Fibroblast of skin of right biceps (primary cell): ENCODE results near the gene SOCS4.
"Not testable (repeated sequence)": the region's sequence is repeated elsewhere in the genome, so short reads cannot be mapped to it uniquely, and the experiment has no call there.

Experiments
- DNase-seq: peaks from one replicate; pipeline ENCODE4 v3.0.0-alpha.2; 2013

The SOCS4 gene, protein sequence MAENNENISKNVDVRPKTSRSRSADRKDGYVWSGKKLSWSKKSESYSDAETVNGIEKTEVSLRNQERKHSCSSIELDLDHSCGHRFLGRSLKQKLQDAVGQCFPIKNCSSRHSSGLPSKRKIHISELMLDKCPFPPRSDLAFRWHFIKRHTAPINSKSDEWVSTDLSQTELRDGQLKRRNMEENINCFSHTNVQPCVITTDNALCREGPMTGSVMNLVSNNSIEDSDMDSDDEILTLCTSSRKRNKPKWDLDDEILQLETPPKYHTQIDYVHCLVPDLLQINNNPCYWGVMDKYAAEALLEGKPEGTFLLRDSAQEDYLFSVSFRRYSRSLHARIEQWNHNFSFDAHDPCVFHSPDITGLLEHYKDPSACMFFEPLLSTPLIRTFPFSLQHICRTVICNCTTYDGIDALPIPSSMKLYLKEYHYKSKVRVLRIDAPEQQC

DNA sequence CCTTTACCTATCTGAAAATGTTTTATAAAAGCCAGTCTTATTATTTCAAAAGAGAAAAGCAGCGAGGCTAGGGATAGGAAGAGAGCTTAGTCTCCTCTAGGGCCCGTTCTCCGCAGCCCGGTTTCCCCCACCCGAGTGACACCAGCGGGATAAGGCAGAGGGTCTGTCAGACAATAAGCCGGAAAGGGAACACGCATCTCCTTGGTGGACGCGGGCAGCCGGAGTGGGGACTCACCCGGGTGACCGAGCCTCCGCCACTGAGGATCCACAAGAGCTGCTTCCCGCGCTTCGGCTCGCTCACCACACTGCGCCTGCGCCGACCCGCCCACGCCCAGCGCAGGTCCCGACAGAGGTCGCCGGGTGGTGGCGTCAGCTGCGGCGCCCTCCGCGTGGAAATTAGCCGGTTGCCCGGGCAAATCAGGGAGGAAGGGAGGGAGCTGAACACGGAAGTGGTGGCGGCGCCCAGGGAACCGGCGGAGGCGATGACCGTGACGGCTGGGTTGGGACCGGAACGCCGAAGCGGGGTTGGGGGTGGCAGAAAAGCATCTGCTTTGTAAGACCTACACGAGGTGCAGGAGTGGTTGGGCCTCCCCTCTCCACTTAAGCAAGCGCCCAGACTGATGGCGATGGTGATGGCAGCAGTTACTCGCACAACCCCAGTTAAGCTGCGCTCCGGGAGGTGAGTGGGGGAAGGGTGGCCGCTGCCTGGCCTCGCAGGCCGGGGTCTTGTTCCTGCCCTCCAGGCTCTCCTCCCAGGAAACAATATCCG is at the start of gene SOCS4, which contains the start of gene WDHD1:
Gene SOCS4, plus strand, starts transcription at position 444 of the 769 bp plus-strand sequence. CDS start 15,806 bp downstream, outside the sequence.
Gene WDHD1, minus strand, starts transcription at position 307 of the 769 bp plus-strand sequence. CDS start 312 bp downstream, outside the sequence.
- DNase-seq = peak; percentile 93

DNA sequence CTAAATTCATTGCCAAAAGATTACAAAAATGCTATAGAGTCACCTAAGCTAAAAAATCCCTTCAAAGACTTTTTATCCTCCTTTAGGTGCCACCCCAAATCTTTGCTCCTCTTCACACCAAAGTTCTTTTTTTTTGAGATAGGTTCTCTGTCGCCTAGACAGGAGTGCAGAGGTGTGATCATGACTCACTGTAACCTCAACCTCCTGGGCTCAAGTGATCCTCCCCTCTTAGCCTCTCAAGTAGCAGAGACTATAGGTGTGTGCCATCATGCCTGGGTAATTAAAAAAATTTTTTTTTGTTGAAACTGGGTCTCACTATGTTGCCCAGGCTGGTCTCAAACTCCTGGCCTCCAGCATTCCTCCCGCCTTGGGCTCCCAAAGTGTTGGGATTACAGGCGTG is 48.0 kb upstream of the SOCS4 start:
- no peak for DNase-seq

DNA sequence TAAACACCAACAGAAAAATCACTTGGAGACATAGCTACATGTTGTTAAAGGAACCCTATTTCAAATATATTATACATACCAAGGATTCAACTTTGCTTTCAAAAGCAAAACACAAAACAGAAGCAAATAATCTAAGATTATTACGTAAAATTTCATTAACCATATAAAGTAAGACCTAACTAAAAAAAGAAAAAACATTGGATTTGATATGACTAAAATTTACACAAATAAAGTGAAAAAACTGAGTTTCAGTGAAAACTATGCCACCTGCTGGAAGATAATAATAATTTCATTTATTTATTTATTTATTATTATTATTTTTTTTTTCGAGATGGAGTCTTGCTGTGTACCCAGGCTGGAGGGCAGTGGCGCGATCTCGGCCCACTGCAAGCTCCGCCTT is 45.3 kb upstream of the SOCS4 start:
- peak; percentile 24 for DNase-seq

DNA sequence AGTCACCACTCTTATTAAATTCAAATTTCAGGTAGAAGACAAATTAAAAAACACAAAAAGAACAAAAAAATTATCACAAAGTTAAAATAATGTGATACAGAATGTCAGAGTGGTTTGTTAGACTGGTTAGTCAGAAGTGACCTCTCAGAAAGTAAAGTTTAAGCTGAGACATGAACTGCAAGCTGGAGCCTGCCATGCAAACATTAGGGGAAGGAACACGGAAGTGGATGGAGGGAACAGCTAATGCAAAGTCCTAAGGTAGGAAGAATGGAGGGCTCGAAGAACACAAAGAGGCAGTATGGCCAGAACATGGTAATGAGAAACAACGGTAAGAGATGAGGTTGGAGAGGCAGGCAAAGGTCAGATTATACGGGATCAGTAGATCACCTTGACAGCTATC is 41.9 kb upstream of the SOCS4 start:
- no peak for DNase-seq

DNA sequence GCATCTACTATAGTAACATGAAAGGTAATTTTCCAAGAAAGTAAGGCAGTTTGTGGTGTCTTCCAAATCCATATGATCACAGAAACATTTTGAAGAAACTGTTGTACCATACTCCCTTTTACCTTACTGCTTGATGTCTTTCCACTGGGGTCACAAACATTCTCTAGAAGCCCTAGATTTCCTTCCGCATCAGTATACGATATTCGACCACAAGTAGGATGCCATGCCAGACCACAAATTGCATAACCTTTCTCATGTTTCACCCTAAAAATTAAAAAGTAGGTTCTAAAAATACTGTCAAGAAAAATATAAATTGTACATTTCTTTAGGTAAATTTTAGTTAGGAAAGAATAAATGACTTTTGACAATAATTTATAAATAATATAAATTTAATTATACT is 26.7 kb upstream of the SOCS4 start:
- no peak for DNase-seq

DNA sequence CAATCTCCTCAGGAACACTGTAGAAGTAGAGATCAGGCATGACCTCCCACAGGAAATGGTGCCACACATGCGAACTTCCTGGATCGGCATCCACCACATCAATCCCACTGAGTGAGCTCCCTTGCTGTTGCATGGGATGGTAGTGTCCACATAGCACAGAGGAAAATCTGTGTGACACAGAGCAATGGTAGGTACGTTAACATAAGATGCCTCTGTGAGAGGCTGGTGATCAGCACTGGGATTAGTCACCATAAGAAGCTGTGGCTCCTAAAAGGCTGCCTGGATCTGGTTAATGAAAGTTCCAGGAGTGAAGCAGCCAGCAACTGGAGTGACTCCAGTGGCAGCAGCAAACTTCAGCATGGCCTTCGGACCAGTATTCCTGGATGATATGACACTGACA is 22.0 kb upstream of the SOCS4 start:
- DNase-seq = peak; percentile 20

DNA sequence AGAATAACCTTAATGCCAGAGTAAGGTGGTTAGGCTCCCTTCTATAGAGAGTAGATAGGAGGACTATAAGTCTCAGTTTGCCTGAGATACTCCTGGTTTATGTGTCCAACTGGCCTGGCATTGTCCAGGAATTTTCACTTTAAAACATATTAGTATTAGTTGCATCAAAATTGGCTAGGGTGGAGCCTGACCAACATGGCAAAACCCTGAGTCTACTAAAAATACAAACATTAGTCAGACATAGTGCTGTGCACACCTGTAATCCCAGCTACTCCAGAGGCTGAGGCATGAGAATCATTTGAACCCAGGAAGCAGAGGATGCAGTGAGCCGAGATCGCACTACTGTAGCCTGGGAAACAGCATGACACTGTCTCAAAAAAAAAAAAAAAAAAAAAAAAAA is 12.0 kb upstream of the SOCS4 start:
- DNase-seq = no peak

DNA sequence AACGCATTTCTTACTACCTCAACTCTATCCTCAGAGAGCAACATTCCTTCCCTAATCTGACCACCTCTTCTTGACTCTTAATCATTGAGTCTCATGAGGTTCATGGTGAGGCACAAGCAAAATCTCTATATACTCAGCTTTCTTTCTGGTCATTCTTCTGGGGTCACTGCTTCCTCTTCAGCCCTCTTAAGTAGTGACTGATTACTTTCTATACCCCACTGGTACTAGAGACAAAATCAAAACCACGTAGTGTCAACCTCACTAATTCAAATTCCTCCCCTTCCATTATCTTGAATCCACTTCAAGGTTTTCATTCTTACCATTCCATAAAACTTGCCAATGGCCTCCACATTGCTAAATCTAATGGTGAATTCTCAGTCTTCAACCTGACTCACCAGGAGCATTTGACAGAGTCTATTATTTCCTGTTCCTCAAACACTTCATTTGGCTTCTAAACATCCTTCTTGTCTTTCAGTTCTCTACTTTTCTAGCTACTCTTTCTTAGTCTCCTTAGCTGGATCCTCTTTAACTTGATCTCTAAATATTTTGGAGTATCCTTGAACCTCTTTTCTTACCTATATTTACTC is 7.0 kb upstream of the SOCS4 start:
- peak; percentile 38 for DNase-seq

DNA sequence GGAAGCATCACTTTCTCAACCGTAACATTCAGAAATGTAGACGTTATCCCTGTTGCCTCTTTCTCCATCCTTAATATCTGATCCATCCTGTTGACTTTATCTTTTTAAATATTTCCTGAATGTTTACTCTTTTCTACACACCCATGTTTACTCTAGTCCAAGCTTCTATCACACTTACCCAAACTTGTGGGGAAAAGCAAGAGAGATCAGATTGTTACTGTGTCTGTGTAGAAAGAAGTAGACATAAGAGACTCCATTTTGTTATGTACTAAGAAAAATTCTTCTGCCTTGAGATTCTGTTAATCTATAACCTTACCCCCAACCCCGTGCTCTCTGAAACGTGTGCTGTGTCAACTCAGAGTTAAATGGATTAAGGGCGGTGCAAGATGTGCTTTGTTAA is 2.7 kb upstream of the SOCS4 start:
- not testable (repeated sequence) for DNase-seq

DNA sequence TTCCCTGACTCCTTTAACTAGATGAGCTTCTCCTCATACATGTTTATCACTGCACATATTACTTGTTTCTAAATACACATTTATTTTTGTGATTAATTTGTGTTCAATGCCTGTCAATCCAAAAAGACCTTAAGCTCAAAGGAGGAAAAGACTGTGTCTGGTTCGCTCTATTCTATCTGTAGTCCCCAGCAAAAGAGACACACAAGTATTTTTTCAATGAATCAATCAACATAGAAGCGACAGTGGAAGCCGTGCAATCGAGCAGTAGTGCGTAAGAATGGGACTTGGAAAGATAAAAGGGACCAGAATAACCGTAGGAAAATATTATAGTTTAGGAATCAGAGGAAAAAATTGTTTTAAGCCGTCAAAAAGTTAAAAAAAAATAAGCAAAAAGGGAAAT is 1.1 kb upstream of the SOCS4 start:
- no peak for DNase-seq

DNA sequence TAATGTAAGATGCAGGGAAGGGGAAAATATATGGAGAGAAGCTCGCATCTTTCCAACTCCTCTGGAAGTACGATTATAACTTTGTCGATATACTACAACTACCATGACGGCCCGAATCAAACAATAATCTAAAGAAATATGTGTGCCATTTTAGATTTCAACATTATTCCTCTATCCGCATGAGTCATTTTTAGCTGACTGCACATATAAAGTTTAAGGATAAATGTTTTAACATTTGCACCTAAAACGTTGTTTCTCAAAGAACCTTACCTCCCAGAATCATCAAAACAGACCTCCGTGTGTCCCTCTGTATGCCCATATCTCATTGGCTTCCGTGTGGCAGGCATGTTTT is 619 bp upstream of the SOCS4 start:
- DNase-seq = no peak

DNA sequence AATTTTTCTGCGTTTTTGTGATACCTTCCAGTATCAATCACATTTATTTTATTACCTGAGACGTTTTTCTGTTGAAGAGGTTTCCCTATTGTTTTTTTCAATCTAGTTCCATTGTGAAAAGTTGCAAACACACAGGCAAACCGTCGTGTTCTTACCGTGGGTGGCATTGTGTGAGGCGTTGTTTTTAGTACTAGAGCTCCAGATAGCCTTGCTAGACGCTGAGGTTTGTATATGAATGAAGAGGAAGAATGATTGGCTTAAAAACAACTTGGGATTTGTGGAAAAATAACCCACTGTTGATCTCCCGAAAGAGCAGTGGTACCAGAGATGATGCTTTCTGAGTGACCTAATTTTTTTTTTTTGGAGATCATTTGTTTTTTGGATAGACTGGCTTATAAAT is 1.0 kb downstream of the SOCS4 start:
- no peak for DNase-seq

DNA sequence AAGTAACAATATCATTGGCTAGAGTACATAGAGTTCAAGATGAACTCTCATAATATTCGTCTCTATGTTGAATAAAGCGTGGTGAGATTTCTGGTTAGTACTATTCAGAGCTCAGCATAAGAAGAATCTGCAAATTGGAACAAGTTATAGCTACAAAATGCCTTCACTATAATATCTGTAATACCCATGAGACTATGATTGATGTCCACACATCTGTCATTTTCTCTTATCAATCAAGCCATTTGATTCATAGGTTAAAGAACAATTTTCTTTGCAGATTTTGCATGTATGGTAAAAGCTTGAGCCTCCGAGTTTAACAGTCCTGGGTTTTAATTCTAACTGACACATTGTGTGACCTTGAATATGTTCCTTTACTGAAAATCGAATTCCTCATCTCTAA is 1.4 kb downstream of the SOCS4 start:
- no peak for DNase-seq

DNA sequence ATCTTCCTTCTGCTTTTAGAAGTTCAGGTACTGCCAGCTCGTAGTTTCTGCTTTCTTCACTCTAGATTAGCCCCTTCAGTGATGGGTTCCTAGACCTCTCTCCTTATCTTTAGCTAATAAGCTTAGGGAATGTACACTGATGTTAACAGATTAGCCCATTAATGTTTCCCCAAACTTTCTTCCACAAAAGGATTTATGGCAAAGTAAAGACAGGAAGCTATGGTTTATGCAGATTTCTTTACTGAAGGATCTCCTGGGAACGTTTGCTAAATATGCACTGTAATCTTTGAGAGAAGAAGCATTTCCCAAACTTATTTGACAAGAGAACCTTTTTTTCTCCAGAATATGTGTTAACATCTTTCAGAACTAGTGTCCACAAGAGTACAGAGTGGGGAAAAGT is 4.2 kb downstream of the SOCS4 start:
- DNase-seq = no peak

DNA sequence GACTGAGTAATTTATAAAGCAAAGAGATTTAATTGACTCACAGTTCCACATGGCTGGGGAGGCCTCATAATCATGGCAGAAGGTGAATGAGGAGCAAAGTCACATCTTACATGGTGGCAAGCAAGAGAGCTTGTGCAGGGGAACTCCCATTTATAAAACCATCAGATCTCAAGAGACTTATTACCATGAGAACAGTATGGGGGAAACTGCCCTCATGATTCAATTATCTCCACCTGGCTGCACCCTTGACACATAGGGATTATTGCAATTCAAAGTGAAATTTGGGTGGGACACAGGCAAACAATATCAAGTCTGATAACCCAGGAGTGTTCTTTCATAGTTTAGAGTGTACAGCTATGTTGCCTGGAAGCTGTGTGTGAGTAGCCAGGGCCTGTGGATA is 11.0 kb downstream of the SOCS4 start:
- DNase-seq = not testable (repeated sequence)

DNA sequence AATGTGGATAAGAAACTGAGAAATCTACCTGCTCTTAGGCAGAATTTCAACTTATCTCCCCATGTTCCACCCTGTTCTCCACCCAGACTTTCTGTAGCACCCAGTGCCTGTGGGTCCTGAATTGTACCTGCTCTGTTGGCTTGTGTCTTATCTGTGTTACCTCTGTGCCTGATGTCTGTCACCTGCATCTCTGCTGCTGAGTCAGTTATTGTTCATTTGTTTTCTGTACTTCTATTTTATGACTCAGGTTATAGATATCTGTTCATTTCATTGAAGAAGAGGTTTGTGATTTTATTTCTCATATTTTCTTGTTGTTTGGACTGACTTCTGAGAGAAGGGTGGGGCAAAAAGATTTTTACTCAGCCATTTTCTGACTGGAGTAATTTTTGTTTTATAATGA is 11.7 kb downstream of the SOCS4 start:
- DNase-seq = no peak

DNA sequence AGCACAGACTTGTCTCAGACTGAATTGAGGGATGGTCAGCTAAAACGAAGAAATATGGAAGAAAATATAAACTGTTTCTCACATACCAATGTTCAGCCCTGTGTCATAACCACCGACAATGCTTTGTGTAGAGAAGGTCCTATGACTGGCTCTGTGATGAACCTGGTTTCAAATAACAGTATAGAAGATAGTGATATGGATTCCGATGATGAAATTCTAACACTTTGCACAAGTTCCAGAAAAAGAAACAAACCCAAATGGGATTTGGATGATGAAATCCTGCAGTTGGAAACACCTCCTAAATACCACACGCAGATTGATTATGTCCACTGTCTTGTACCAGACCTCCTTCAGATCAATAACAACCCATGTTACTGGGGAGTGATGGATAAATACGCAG is 16.5 kb downstream of the SOCS4 start:
- DNase-seq = no peak

DNA sequence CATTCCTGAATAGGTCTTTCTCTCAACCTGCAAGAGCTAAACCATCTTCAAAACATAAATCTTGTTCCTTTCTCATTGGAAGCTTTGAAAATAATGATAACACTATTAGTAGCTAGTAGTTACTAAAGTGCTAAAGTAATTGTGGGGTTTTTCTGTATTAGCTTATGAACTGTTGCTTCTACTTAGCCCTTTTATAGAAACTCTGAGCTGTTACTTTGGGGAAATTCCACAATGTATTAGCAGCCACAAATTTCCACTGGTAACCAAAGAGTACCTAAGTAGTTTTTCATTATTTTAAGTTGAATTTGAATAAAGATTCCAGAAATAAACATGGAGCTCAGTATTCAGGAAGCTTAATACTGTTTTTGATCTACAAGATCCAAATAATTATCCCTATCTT is 18.1 kb downstream of the SOCS4 start:
- no peak for DNase-seq

DNA sequence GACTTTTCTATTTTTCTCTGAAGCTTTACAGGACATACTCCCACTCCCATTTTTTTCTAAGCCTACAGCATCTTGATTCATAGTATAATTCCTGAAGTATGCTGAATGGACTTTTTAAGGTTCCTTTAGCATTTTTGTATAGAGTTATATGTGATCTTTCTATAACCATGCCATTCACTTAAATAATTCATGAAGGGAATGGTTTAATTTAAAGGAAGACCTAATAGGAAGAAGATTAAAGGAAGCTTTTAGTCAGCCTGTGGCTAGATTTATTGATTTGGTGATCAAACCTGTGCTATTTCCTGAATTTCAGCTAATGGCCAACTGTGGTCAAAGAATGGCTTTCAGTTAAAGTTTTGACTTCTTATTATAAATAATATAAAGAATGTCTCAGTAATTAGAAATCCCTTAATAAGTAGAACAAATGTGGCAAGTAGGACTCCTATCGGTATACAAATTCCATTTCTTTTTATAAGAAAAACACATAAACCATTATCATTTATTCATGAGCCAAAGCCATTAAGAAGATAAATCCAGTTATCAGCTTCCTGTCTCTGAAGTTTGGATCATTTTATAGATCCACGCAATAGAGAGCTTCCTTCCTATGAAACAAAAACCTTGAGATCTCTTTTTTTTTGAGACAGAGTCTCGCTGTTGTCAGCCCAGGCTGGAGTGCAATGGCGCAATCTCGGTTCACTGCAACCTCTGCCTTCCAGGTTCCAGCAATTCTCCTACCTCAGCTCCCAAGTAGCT is 20.4 kb downstream of the SOCS4 start:
- DNase-seq = no peak

DNA sequence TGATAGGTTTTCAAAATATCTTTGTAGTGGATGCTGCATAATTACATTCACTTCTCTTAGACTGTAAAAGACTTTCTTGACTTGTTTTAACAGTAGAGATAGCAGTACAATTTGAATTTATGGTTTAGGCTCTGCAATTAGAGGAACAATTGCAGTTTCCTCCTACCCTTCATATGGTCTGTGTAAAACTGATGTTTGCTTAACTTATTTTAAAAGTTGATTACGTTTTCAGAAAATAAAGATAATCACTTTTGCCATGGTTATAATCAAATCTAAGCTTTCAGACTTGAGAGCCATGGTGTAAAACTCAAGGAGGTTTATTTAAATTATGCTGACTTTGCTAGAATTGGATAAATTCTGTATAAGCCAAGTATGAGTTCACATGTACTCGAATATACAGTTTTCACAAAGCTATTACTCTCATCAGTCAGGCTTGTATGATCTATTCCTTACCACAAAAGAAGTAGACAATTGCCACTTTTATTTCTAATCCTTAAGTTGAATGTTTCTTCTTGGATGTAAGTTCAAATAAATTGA is 21.9 kb downstream of the SOCS4 start:
- no peak for DNase-seq

DNA sequence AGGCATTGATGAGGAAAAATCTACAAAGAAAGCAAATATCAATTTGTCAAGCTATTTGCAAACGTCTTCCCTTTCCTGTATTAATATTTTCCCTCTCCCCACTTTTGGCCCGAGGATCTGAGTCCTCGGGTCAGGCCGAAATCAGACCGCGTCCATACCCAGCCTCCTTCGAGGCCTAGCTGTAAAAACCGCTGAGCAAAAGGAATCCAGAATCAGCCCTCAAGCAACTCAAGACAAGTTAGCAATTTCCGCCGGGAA is 24.1 kb downstream of the SOCS4 start:
- no peak for DNase-seq

DNA sequence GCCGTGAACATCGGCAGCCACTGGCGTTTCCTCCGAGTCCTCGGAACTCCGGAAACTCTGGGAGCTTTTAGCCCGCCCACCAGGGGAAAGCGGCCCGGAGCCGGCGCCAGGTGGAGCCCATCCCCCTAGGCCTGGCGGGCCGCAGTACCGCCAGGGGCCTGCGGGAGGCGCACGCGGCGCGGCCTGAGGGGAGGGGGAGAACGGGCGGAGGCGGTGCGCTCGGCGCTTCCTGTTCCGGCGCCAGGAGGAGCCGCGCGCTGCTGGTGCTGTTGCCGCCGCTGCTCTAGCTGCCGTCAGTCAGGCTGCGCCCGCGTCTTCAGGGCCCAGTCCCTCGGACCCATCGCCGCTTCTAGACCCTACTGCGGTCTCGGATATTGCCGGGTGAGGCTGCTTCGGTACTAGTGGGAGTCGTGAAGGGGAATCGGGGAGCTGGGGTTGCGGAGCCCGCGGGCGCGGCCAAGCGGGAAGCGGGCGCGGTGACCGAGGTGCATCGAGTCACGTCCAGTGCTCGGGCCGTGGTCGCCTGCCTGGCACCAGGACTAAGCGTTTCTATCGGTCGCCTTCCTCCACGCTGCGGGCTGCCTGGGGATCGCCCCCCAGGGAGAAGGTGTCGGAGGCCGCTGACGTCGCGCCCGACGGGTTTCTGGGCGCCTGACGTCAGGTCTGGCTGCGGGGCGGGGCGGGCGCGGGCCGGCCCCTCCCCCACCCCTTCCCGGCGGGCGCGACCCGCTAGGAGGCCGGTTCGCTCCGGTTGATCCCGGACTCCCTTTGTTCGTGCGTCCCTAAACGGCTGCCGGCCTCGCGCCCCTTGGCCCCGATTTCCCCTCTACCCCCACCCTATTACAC is 24.6 kb downstream of the SOCS4 start, which contains the start of gene MAPK1IP1L:
Gene MAPK1IP1L, plus strand, starts transcription at position 225 of the 846 bp plus-strand sequence. CDS start 10,037 bp downstream, outside the sequence.
- DNase-seq = peak; percentile 95
